Muscle of back (tissue), 11 donors: ENCODE measurements around the gene ATAD2B. TPM values are rescaled to one million over a fixed set of nuclear protein-coding genes. Genes with fewer than 3 reads are reported as not detected.

Experiments used
- DNase-seq, 3 donors: peaks; one replicate each; pipeline versions ENCODE4 v3.0.0 to v3.0.0-alpha.2; 2013
- polyA plus RNA-seq, 10 donors: library from polyadenylated mRNA; unstranded; fragments of 120-200 nt; gene quantifications; one replicate each; pipeline ENCODE4 v1.2.1, GENCODE V29; 2013; ENCODE audit not compliant: insufficient read length in 10 of 10

ATAD2B gene
- polyA plus RNA-seq, 10 donors, result 10.2 to 15.5 (median 12.9) TPM

DNA sequence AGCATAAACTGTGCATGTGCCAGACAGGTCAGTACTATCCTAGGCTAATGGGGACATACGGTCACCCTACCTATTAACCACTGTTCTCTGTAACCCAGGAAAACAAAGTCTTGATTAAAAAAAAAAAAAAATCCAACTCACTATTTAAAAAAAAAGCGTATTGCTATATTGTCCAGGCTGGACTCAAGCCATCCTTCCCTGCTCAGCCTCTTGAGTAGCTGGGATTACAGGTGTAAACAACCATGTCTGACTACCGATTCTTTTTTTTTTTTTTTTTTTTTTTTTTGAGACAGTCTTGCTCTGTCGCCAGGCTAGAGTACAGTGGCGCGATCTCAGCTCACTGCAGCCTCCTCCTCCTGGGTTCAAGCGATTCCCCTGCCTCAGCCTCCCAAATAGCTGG is 11.6 kb downstream of the ATAD2B start:
- no peak for DNase-seq

DNA sequence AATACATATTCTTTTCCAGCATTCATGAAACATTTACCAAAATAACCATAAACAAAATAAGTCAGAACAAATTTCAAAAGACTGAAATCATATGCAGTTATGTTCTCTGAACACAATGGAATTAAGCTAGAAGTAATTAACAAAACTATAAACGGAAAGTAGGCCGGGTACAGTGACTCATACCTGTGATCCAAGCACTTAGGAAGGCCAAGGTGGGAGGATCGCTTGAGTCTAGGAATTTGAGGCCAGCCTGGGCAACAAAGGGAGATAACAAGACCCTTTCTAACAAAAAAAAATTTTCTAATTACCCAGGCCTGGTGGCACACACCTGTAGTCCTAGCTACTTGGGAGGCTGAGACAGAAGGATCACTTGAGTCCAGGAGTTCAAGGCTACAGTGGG is 14.9 kb downstream of the ATAD2B start:
- no peak for DNase-seq

DNA sequence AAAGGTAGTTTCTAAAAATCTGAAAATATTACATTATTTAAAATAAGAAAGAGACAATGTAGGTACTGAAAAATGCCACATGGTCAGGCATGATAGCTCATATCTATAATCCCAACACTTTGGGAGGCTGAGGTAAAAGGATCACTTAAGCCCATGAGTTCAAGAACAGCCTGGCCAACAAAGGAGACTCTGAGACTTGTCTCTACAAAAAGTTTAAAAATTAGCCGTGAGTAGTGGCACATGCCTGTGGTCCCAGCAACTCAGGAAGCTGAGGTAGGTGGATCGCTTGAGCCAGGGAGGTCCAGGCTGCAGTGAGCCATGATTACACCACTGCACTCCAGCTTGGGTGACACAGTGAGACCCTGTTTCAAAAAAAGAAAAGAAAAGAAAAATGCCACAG is 21.8 kb downstream of the ATAD2B start:
- DNase-seq, result no peak

DNA sequence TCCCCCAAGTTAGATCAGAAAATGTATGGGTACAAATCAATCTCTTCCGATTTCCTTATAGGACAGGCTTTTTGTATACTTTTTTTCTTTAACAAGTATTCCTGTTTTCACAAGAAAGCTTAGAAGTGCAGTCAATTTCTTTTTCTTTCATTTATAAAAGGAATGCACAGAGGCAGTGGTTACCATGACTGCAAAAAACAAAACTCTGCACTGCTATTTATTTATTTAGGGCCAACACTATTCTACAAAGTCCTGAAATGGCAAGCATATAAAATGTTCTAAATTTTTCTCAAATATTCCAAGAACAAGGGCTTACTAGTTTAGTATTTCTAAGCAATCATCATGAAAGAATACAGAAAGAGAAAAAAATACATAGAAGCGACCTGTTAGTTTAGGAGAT is 22.2 kb downstream of the ATAD2B start:
- DNase-seq, result peak; percentile 31 to 65 (median 49)

DNA sequence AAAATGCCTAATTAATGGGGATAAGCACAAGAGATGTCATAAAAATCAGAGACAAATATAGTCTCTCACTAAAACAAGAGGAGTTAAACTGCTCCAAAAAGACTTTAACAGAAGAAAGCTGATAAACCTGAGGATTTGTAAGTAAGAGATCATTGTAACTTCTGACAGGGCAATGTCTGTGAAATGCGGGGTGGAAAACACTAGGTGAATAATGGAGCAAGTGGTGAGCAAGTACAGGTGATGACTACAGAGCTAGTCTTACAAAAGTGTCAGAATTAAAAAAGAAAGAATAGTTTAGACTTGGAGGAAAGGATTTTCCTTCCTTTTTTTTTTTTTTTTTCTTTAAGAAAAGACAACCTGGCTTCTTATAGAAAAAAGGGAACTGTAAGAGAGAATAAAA is 22.7 kb downstream of the ATAD2B start:
- DNase-seq, result no peak

DNA sequence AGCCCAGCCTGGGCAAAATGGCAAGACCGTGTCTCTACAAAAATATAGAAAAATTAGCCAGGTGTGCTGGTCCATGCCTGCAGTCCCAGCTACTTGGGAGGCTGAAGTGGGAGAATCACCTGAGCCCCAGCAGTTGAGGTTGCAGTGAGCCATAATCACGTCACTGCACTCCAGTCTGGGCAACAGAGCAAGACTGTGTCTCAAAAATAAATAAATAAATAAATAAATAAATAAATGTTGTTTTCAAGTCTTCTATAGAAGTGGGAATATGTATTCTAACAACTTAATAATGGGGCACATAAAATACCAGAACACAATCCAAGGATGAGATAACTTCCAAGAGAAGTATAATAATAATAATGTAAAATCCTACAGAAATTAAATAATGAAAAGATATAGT is 23.9 kb downstream of the ATAD2B start:
- no peak for DNase-seq

DNA sequence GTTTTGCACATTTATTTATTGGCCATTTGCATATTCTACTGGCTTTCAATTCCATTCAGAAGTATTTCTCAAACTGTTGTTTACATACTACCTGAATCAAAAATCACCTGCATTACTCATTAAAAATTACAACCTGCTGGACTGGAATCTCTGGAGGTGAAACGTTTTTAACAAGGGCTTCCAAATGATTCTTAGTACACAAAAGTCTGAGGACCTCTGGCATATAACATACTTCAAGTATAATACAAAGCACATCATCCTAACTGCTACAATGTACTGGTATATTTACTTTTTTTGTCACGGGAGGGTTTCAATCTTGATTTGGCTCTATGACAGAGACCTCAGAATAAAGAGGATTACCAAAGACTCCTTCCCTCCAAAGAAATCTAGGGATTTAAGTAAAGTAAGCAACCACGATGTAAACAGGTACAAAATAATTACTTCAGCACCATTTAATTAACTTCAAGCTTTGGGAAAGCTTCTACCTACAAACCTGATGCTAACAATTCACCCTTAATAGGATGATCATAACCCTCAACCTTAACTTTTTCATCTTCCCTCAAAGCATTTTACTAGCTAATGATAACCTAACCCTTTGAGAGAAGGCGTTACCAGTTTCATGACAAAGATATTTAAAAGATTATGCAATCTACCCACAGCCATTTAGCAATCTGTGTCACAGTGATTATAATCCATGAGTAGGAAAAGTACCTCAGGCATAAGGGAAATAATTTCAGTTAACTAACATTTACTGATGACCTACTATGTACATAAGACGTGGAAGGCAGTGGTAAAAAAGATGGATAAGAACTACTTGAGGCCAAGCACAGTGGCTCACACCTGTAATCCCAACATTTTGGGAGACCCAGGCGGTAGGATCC is 24.7 kb downstream of the ATAD2B start:
- no peak for DNase-seq

DNA sequence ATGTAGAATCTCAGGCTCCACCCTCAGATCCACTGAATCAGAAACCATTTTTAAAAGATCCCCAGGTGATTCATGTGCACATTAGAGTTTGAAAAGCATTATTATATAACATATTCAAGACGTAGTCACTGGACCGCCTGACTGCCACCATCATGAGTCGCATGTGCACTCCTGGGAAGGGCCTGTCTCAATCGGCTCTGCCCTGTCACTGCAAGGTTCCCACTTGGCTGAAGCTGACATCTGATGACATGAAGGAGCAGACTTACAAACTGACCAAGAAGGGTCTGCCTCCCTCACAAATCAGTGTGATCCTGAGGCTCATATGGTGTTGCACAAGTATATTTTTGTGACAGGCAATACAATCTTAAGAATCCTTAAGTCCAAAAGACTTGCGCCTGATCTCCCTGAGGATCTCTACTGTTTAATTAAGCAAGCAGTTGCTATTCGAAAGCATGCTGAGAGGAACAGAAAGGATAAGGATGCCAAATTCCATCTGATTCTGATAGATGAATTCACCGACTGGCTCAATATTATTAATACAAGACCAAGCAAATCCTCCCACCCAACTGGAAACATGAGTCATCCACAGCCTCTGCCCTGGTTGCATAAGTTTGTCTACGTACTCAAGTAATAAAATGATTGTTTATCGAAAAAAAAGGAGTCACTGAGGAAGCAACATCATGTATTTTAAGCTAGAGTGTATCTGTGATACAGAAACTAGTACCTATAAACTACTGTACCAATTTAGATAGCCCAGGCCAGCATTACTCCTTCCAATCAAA is 26.2 kb downstream of the ATAD2B start:
- peak in 2 of 3 donors; percentile 44 to 48 for DNase-seq

DNA sequence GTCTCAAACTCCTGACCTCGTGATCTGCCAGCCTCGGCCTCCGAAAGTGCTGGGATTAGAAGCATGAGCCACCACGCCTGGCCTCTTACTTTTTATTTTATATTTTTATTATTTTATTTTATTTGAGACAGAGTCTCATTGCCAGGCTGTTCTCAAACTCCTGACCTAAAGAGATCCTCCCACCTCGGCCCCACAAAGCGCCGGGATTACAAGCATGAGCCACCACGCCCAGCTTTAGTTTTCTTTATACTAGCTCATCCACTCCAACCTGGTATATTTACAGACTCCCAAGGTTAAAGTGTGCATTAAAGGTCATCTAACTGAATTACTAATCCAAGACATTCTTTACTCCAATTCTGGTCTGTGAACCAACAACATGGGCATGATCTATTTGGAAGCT is 26.8 kb downstream of the ATAD2B start:
- no peak for DNase-seq

DNA sequence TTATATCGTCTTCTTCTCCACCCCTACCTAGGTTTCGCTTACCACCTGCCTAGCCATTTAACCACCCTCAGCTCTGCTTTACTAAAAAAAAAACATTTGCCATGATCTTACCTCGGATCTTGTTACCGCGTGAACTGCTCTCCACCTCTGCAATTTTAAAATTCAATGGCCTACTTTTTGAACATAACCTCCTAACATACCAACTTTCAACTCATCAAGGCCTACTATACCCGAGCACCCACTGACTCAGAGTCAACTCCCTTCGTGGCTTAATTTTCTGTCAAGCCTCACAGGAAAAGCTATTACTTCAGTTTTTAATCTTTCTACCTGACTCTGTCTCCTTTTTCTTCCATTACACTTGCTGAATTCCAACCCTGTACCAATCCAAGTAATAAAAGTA is 55.7 kb downstream of the ATAD2B start:
- no peak for DNase-seq

DNA sequence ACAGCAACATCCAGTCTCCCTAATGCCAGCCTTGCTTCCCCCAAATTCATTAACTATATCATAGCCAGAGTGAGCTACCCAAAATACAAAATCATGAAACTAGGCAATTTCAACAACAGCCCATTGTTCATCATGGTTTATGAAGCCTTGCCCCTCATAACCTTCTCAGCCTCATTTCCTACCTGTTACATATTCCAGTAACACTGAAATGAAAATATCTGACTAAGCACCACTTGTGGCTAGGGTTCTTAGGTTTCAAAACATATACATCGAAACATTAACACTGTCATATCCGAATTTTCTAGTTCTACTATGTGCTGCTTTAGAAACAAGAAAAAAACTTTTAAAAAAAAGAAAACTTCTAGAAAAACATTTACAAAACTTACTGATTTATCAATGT is 59.5 kb downstream of the ATAD2B start:
- DNase-seq, result no peak

DNA sequence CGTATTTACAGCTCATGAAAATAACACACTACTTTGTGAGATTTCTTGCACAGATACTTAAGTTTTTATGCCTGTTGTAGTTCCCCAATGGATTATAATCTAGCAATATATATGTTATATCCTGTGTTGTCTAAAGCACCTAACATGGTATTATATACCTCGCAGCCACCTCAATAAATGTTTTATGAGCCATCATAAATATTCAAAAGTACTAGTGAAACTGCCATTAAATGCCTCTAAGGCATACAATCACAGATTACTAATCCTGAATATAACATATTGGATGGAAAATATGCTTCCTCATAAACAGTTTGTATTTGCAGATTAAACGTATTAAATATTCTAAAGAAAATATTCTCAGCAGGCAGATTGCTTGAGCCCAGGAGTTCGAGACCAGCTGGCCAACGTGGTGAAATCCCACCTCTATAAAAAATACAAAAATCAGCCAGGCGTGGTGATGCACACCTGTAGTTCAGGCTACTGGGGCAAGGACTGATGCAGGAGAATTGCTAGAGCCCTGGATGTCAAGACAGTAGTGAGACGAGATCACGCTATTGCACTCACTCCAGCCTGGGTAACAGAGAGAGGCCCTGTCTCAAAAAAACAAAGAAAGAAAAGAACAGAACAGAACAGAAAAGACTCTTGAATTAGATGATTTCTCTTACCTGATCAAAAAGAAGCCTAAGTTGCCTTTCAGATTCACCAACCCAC is 64.1 kb downstream of the ATAD2B start:
- DNase-seq, result no peak

DNA sequence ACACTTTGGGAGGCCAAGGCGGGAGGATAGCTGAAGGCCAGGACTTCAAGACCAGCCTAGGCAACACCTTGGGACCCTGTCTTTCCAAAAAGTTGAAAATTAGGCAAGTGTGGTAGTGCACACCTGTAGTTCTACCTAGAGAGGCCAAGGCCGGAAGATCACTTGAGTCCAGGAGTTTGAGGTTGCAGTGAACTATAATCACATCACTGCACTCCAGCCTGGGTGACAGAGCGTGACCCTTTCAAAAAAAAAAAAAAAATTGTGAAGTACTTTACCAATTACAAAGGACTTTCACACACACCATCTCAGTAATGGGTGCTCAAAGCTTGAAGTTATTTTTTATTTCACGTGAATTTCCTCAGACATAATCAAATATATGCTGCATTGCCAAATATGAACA is 65.0 kb downstream of the ATAD2B start:
- DNase-seq, result no peak

DNA sequence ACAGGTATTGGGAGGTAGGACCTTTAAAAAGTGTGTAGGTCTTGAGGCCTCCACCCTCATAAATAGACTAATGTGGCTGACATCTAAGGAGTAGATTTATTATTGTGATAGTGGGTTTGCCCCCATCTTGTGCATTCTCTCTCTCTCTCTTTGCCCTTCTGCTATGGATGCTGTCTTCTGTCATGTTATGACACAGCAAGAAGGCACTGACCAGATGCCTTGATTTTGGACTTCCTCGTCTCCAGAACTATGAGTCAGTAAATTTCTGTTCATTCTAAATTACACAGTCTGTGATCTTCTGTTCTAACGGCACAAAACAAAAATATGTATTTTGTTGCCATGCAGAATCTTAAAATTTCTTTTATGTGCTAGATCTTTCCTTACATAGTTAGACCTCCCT is 66.9 kb downstream of the ATAD2B start:
- DNase-seq, result no peak

DNA sequence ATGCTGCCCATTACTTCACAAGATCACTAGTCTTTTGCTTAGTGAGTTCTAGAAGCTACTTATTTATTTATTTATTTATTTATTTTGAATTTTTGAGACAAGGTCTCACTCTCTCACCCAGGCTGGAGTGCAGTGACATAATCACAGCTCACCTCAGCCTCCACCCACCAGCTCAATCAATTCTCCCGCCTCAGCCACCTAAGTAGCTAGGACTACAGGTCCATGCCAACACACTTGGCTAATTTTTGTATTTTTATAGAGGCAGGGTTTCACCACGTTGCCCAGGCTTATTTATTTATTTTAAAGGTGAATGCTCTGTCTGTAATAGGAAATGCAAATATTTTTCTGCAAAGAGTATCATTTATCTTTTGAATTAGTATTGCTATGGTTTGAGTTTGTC is 67.7 kb downstream of the ATAD2B start:
- no peak for DNase-seq

DNA sequence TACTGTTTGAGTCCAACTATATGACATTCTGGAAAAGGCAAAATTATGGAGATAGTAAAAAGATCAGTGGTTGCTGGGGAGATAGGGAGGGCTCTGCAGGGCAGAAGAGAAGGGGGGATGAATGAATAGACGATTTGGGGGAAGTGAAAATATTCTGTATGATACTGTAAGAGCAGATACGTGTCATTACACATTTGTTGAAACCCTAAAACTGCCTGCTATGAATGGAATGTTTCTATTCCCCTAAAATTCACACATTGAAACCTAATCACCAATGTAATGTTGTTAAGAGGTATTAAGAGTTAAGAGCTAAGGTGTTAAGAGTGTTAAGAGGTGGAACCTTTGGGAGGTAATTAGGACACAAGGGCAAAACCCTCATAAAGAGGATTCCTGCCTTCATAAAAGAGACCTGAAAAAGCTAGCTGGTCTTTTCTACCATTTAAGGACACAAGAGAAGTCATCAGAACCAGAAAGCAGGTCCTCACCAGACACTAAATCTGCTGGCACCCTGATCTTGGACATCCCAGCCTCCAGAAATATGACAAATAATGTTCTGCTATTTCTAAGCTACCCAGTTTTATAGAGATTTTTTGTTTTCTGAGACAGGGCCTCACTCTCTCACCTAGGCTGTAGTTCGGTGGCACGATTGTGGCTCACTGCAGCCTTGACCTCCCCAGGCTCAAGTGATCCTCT is 76.2 kb downstream of the ATAD2B start:
- no peak for DNase-seq

DNA sequence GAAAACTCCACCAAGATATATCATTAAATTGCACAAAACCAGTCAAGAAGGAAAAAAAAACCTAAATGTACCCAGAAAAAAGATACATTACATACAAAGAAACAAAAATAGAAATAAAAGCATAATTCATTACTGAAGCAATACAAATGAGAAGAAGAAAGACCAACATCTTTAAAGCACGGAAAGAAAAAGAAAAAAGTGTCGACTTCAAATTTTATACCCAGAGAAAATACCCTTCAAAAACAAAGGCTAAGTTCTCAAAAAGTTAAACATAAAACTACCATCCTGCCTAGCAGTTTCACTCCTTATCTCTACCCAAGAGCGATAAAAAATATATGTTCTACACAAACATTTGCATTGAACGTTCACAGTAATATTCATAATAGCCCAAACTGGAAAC is 82.0 kb downstream of the ATAD2B start:
- no peak for DNase-seq

DNA sequence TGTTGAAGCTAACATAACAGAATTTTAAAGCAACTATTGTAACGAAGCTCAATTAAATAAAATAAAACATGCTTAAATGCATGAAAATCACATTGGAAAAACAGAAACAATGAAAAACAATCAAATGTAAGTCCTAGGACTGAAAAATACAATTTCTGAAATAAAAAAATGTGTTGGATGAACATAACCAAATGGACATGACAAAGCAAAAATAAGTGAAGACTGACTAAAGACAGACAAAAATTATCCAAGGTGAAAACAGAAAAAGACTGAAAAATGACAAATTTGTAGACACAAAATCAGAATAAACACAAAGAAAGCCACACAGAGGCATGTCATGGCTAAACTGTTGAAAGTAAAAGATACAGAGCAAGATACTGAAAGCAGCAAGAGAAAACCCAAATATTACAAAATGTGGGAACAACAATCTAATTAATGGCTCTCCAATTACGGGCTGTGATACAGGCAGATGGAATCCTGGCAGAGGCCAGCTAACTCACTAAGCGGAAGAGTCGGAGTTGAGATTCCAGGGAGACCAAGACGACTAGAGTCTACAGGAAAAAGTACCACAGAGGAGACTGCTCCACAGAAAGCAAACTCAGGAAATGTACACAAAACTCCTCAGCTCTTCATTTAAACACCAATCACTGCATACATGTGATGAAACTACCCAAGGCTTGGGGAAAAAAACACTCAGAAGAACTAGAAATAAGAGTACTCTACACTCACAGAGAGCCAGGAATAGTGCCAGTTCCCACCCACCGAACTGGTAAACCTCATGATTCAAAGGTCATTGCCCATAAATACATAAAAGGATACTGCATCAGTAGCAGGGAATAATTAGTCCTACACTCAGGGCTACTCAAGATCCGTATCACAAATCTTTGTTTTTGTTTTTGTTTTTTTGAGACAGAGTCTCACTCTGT is 83.6 kb downstream of the ATAD2B start:
- no peak for DNase-seq

DNA sequence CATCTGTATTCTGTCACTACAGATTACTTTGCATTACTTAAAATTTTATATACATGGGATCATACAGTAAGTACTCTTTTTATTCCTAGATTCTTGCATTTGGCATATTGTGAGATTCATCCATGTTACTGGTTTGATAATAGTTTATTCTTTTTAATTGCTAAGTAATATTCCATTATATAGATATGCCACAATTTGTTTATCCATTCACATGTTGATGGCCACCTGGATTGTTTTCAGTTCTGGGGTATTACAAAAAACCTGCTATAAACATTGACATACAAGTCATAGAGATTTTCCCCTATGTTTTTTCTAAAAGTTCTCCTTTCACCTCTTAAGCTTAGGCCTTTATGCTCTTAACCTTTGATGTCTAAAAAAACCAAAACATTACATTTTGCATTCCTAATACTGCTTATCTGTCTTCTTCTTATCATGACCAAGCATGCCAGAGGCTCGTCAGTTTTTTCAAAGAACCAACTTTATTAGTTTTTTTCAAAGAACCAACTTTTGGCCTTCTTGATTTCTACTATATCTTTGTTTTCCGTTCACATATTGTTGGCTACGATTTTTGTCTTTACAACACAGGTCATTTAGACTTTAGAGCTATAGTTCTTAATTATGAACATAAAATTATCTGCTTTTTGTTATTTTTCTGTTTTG is 86.9 kb downstream of the ATAD2B start:
- DNase-seq, result no peak

DNA sequence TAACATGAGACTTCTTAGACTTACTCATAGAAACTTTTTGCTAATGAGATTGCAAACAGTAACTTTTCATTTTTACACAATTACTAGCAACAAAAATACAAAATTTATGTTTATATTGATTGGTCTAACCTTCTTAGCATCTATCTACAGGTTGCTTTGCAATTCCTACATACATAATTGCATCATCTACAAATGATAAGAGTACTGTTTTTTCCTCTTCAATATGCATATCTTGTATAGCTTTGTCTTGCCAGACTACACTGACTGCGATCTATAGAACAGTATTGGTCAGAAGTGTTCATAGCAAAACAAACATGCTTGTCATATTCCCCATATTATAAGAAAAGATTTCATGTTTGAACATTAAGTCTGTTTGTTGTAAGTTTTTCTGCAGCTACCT is 87.9 kb downstream of the ATAD2B start:
- DNase-seq, result no peak
